Renal cortical epithelial cell (primary cell): Measurements from ENCODE around the gene KCNG2. TPM values are rescaled to one million over a fixed set of nuclear protein-coding genes. Genes with fewer than 3 reads are reported as not detected.

Experiments
- DNase-seq: peaks from one replicate; pipeline ENCODE4 v3.0.0-alpha.2; 2011; ENCODE audit warnings: low read depth
- total RNA-seq: library from RNA; depleted of rRNA; stranded (reverse); fragments of >200 nt; gene quantifications from 2 replicates; pipeline ENCODE4 v1.2.3, GENCODE V29; 2014

Gene KCNG2
- total RNA-seq, 1 donor from 2014 or later, result 0.20 TPM

DNA sequence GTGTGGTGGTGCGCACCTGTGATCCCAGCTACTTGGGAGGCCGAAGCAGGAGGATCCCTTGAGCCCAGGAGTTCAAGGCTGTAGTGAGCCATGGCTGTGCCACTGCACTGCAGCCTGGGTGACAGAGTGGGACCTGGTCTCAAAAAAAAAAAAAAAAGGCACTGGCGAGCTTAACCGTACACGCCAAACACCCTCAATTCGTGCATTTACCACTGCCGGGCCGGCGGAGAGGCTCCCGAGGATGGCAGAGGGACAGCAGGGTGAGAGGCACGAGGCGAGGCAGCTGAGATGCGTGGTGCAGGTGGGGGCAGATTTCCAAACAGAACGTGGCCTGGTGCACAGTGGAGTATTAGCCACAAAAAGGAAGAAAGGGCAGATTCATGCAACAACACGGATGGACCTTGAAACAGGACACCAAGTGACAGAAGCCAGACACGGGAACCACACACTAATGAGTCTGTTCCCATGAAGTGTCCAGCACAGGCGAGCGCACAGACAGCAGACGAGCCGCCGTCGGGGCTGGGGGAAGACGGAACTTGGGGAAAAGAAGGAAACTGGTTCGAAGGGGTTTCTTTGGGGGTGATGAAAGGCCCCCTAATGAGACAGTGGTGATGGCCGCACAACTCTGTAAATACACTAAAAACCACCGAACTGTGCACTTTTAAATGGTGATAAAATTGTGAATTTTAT, 126.3 kb downstream of the KCNG2 start:
- no peak for DNase-seq

GRCh38 chr18:79924814-79925731, 127.3 kb downstream of the KCNG2 start:
- no peak for DNase-seq

GRCh38 chr18:79926306-79926705, 128.6 kb downstream of the KCNG2 start:
- DNase-seq, result no peak

DNA sequence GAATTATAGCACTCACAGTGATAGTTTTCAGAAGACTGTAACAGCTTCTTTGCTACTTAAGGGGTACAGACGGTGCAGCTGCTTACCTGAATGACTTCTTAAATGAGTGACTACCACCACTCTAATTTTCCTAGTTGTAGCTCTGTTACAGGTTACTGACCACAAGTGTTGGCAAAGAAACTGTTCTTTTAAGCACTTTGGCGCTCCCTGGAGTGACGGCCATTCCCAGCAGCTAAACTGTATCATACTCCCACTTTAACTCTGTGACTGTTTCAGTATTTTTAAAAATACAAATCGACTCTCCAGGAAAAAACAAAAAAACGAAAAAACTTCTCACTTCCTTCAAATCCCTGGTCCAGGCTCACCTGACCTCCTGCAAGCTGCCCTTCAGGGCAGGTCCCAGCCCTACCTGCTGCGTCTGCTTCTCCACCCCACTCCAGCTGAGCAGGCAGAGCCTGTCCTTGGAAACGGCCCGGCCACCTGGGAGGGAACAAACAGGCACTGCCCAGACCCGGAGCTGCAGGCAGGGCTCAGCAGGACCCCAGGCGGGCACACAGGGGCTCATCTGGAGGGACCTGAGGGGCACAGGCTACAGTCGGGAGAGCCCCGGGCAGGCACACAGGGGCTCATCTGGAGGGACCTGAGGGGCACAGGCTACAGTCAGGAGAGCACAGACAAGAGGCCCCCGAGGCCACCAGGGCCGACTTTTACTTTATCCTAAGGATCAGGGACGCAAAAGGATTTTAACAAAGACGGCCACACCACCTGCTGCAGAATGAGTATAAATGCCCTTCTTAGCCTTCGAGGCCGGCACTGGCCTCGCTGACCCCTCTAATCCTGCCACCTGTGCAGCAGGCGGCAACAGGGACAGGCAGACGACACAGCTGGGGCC, 129.2 kb downstream of the KCNG2 start:
- no peak for DNase-seq

DNA sequence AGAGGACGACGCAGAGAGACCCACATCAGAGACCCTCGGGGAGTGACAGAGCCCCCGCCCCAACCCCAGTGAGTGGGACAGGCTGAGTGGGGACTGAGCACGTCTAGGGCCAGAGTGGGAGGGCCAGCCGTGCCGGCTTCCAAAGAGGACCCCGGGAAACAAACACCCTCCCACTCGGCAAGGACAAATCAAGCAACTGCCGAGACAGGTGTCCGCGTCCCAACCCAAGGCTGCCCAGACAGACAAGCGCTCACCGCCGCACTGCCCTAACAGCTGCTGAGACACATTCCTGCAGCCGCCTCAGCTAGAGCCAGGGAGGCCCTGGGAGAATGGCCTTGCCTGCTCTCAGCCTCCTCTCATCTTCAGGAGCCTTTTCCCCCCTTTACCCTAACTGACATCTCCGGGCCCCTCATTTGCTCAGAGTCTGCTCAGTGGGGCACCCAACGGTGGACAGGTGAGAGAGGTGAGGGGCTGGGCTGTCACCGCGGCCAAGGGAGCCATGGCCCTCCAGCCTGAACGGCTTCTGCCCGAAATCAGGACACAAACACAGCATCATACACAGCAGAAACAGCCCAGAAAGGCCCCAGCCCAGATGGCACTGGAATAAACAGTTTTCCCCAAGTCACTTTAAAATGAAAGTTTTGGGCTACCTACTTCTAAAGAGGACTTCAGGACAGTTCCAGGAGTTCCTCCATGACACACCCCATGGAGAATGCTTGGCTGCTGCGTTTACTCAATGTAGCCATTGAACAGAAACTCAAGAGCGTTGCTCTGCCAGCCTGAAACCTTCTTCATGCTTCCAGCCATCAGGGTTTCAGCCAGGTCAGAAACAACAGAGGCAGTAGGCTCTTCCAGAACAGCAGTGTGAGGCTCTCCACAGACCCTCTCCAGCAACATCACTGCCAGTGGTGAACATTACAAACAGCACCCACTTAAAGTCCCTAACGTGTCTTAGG, 130.1 kb downstream of the KCNG2 start:
- DNase-seq, result no peak

DNA sequence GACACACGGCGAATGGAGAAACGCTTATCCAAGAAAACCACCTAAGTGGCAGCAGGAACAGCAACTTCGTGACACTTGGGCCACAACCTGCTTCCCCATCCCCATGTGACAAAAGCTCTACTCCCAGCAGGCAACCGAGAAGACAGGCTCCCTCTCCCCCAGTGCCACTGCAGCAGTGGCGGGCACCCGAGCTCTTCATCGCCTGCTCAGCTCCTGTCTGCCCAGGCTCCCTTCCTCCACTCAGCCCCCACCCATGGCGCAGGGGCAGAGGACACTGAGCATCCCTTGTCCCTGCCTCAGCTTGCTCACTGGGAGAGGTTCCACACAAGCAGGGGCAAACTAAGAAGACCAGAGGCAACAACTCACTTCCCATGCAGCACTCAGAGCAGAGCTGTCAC, 130.8 kb downstream of the KCNG2 start:
- no peak for DNase-seq

DNA sequence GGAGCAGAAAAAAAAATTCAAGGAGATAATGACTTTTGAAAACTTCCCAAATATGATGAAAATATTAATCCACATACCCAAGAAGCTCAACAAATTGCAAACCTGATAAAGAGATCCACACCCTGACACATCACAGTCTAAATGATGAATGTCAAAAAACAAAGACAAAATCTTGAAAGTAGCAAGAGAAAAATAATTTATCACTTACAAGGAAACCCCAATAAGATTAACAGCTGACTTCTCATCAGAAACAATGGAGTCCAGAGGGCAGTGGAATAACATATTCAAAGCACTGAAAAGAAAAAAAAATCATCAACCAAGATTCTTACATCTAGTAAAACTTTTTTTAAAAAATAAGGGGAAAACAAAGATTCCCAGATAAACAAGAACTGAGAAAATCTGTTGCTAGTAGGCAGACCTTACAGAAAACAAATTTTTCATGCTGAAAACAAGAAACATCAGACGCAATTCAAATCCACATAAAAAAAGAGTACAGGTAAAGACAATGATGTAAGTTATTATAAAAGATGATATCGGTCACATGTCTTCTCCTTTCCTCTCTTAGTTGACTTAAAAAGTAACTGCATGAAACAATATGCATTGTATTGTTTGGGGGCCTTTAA, 132.4 kb downstream of the KCNG2 start:
- peak; percentile 43 for DNase-seq

DNA sequence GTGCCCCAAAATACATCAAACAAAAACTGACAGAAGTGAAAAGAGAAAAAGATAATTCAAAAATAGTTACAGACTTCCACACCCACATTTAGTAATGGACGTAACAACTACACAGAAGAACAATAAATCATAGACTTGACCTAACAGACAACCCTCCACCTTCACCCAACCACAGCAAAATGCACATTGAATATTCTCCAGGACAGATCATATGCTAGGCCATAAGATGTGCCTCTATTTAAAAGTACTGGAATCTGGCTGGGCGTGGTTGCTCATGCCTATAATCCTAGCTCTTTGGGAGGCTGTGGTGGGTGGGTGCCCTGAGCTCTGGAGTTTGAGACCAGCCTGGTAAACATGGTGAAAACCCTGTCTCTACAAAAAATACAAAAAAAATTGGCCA, 133.7 kb downstream of the KCNG2 start:
- no peak for DNase-seq

GRCh38 chr18:79932907-79933306, 135.2 kb downstream of the KCNG2 start:
- no peak for DNase-seq

GRCh38 chr18:79933765-79934164, 136.0 kb downstream of the KCNG2 start:
- no peak for DNase-seq

DNA sequence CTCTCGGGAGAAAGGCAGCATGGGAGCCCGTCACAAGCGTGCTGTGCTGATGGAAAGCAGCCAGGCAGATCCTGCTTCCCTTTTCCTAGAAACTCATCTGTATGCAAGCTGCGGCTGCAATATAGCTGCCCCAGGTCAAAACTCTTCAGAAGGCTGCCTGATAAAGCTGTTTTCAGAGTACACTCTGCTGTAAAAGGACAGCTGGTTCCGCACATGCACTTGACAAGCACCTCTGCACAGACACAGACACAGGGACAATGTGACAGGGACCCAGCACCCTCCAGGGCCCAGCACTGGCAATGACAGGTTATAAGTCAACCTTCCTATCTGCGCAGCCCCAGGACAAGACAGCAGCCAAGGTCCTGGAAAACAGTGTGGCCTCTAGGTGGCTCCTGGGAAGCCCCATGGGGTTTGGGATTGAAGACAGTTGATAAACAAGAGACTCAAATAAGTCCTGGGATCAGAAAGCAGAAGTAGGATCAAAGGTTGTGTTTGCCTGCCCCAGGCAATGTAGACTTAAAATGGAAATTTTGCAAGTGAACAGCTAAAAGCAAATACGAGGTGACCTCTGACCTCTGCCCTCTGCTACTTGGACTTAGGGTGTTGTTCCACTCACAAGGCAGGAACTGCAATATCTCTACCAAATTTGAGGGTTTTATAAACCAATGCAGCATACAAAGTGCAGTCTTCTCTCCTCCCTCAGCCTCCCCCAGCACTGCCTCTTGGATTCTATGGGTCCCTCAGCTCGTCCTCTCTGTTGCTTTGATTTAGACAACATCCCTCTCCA, 136.8 kb downstream of the KCNG2 start:
- no peak for DNase-seq

- no peak for DNase-seq
Observed at GRCh38 chr18:79935098-79935480, 137.4 kb downstream of the KCNG2 start.

GRCh38 chr18:79935499-79935898, 137.8 kb downstream of the KCNG2 start:
- DNase-seq, result no peak

DNA sequence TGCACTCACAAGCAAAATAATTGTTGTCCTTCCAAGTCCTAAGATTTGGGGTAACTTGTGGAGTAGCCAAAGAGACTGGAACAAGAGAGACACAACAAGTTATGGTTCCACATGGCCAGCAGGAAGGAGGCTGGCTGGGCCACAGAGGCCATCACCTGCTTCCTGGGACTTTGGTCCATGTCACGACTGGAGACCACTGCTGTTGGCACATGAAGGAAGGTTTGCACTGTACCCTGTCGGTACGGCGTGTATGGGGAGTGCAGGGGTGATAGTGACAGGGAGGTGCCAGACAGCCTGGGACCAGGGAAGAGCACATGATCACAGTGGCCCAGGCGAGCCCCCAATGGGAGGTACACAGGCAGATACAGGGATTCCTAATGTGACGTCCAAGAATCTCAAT, 138.2 kb downstream of the KCNG2 start:
- DNase-seq, result no peak

DNA sequence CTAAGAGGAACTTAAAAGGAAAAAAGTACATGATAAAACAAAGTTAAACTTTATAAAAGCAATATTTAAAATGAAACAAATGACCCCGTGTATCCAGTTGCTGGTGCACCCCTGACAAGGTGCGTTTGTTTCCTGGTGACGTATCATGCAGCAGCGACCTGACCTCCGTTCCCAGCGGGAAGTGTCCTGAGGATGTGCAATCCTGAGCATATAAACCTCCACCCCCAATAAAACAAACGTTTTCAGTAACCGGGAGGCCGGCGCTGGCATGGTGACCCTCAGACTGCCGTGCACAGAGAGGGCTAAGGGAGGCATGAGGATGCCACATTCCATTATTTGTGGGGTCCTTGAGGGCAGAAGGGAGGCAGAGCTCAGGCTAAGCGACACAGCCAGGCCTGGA, 138.9 kb downstream of the KCNG2 start:
- DNase-seq, result no peak

DNA sequence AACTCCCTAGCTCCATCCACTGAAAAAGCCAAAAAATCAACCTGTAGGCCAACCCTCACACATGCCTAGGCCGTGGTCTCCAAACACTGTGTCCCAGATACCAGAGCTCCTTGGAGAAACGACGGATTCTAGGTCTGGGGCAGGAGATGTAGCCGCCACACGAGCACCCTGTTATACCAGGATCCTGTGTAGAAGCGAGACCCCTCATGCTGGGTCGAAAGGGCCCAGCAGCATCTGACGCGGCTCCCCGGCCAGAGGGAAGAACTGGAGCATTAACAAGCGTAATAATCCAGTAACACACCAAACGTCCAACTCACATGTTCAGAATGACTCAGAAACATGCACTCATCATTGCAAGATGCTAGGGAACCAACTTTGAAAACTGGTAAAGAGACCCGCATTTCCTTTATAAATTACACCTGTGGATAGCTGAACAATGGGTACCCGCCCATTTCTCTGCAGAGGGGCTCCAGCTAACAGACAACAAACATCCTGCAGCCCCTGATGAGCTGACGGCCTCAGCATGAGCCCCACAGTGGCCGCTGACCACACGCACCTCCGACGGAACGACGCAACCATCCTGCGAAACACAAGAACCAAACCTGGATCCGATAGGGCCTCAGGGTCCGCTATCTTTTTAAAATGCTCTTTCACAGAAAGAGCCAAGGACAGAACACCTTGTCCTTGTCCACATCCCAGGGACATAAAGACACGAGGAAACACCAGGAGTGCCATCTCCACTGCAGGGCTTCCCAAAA, 139.5 kb downstream of the KCNG2 start:
- DNase-seq, result no peak

GRCh38 chr18:79938196-79938595, 140.5 kb downstream of the KCNG2 start:
- no peak for DNase-seq

GRCh38 chr18:79939096-79939495, 141.4 kb downstream of the KCNG2 start:
- no peak for DNase-seq
